Prostate gland (tissue), 2 donors: ENCODE data around the gene PEAR1. TPM values are rescaled to one million over a fixed set of nuclear protein-coding genes. Genes with fewer than 3 reads are reported as not detected.

Experiments used
- DNase-seq: peaks from one replicate; pipeline ENCODE4 v3.0.0-alpha.2; 2019; ENCODE audit warnings: low spot score
- H3K27ac ChIP-seq, 2 donors: fragments of 200-600 bp; sonication (generic); 2 replicates each; pipeline ENCODE4 v1.5.1; 2017 to 2019
- H3K27me3 ChIP-seq: fragments of 200-600 bp; sonication (generic); replicated peaks from 2 replicates; pipeline ENCODE4 v1.5.1; 2019; ENCODE audit not compliant: insufficient read depth
- H3K36me3 ChIP-seq, 2 donors: fragments of 200-600 bp; sonication (generic); 1 replicate in 1 of 2; 2 replicates in 1 of 2; pipeline versions ENCODE4 v1.5.1 to v1.8.1; 2017 to 2019
- H3K4me1 ChIP-seq: fragments of 200-600 bp; sonication (generic); replicated peaks from 2 replicates; pipeline ENCODE4 v1.5.1; 2019
- H3K4me3 ChIP-seq, 2 donors: fragments of 200-600 bp; sonication (generic); 2 replicates each; pipeline ENCODE4 v1.5.1; 2017 to 2019
- H3K9me3 ChIP-seq: fragments of 200-600 bp; sonication (generic); 2 replicates; pipeline ENCODE4 v1.5.1; 2017
- CTCF ChIP-seq, 4 experiments: fragments of 200-600 bp in 2 of 4; fragments of 450-650 bp in 2 of 4; sonication (generic) in 2 of 4; IDR thresholded peaks; 1 replicate in 3 of 4; 2 replicates in 1 of 4; pipeline ENCODE4 v1.5.1; 2016 to 2019; ENCODE audit warnings: antibody characterized with exemption in 4 of 4, mild to moderate bottlenecking in 2 of 4, moderate library complexity in 2 of 4
- POLR2A ChIP-seq: fragments of 450-650 bp; IDR thresholded peaks from one replicate; pipeline ENCODE4 v1.6.1; 2016; ENCODE audit warnings: antibody characterized with exemption, mild to moderate bottlenecking
- POLR2AphosphoS5 ChIP-seq: sonication (generic); formaldehyde crosslinking; IDR thresholded peaks from one replicate; pipeline ENCODE4 v1.6.1; 2017; ENCODE audit warnings: antibody characterized with exemption
- whole genome bisulfite sequencing: methylation state at CpG from one replicate; pipeline ENCODE4 v1.1.5; 2018; 5-methylcytosine and 5-hydroxymethylcytosine counted together
- intact Hi-C: fragments of 100-400 bp; cut with DNase I; formaldehyde crosslinking; loops from one replicate; pipeline ENCODE4 v1.14.2; 2022
- total RNA-seq, 2 donors: library from RNA; depleted of rRNA; stranded (reverse); fragments of >200 nt; gene quantifications; one replicate each; pipeline ENCODE4 v1.1.0, GENCODE V29; 2016

The PEAR1 gene
- total RNA-seq, 2 donors from 2014 or later, result 3.6 to 20.0 TPM

- Histone ChIP-seq H3K4me3 (no peak overlapping the region), H3K27ac (no peak overlapping the region), H3K36me3 (no peaks in the 10 kb centered on the region), H3K4me1 (no peaks in the 10 kb centered on the region), H3K9me3 (no peaks in the 10 kb centered on the region), H3K27me3 (peaks cover 4% of the 10 kb centered on the region)
- 66% methylated on average over 6 of the region's 6 CpGs for WGBS
- intact Hi-C loops, result no loop called here
- no peak for DNase-seq
- no peak for TF ChIP-seq POLR2A
- no peak for TF ChIP-seq CTCF (IDR thresholded peaks at IDR 0.05)
Observed at GRCh38 chr1:156900896-156901589, 7.5 kb downstream of the PEAR1 start.

- no peaks in the 10 kb centered on the region for H3K4me1 ChIP-seq
- H3K36me3 ChIP-seq, result no peaks in the 10 kb centered on the region
- H3K9me3 ChIP-seq, result no peaks in the 10 kb centered on the region
- TF ChIP-seq POLR2AphosphoS5 (no peak), CTCF (IDR thresholded peaks at IDR 0.05) (no peak), POLR2A (no peak)
- no peak overlapping the region for H3K27ac ChIP-seq
- H3K27me3 ChIP-seq, result peaks cover 4% of the 10 kb centered on the region
- no peak for DNase-seq
- 76% methylated on average over 4 of the region's 4 CpGs for WGBS
- intact Hi-C loops, result no loop called here
- no peak overlapping the region for H3K4me3 ChIP-seq
Observed at GRCh38 chr1:156901590-156901900, 8.0 kb downstream of the PEAR1 start.

GRCh38 chr1:156901966-156902915, 8.7 kb downstream of the PEAR1 start:
- intact Hi-C loops, result no loop called here
- 63% methylated on average over 22 of the region's 23 CpGs for WGBS
- Histone ChIP-seq H3K4me1 (no peaks in the 10 kb centered on the region), H3K9me3 (no peaks in the 10 kb centered on the region), H3K36me3 (no peaks in the 10 kb centered on the region), H3K27ac (no peak overlapping the region), H3K4me3 (no peak overlapping the region), H3K27me3 (peaks cover 4% of the 10 kb centered on the region)
- TF ChIP-seq CTCF (IDR thresholded peaks at IDR 0.05) (no peak), POLR2A (no peak), POLR2AphosphoS5 (no peak)
- DNase-seq, result no peak

GRCh38 chr1:156903328-156904091, 10.0 kb downstream of the PEAR1 start:
- intact Hi-C loops, result no loop called here
- Histone ChIP-seq H3K36me3 (no peaks in the 10 kb centered on the region), H3K4me1 (no peaks in the 10 kb centered on the region), H3K27me3 (peaks cover 4% of the 10 kb centered on the region), H3K4me3 (no peak overlapping the region), H3K9me3 (no peaks in the 10 kb centered on the region), H3K27ac (no peak overlapping the region)
- TF ChIP-seq CTCF (IDR thresholded peaks at IDR 0.05) (no peak), POLR2AphosphoS5 (no peak), POLR2A (no peak)
- DNase-seq, result no peak
- 73% methylated on average over 15 of the region's 15 CpGs for WGBS
